HCT116 (cell line): ENCODE data around the gene GAREM2. TPM values are rescaled to one million over a fixed set of nuclear protein-coding genes. Genes with fewer than 3 reads are reported as not detected.

Experiments
- ATAC-seq: fragments of 200-7000 bp; cut with Tn5 transposase; 2 replicates; pipeline ENCODE4 v1.9.1; 2020; ENCODE audit warnings: mild to moderate bottlenecking, moderate library complexity
- BruUV-seq: library from RNA; stranded (reverse); fragments of 400-500 nt; replicated peaks from 2 replicates; lab custom pipeline; 2021; lab: Mats Ljungman, UMichigan
- CTCF ChIA-PET: fragments of 300-600 bp; sonication (Branson Sonifier 250); formaldehyde crosslinking; loops from one replicate; lab custom pipeline; 2021; ENCODE audit warnings: antibody characterized with exemption; lab: Charles Lee
- POLR2A ChIA-PET: fragments of 300-600, 350-600 bp; sonication (Branson Sonifier 250); formaldehyde crosslinking; loops from one replicate; lab custom pipeline; 2021; ENCODE audit warnings: antibody characterized with exemption; lab: Charles Lee
- RAD21 ChIA-PET, 2 experiments: fragments of 300-600 bp; sonication (Branson Sonifier 250); formaldehyde crosslinking; loops; one replicate each; lab custom pipeline; 2023; ENCODE audit warnings: low total read pairs in 2 of 2; ENCODE audit not compliant: uncharacterized antibody in 2 of 2, unreplicated experiment in 2 of 2, low non-redundant PET in 1 of 2; lab: Charles Lee
- DNase-seq: peaks from one replicate; pipeline ENCODE4 v3.0.0-alpha.2; 2010; ENCODE audit warnings: low read depth, low spot score
- H2AFZ ChIP-seq: fragments of 200-600 bp; shearing (Covaris generic), sonication (generic); 2 replicates; pipeline ENCODE4 v1.6.1; 2017; ENCODE audit warnings: low read depth, mixed run types, mixed read lengths, antibody characterized with exemption, low read length; ENCODE audit not compliant: poor library complexity, severe bottlenecking
- H3K27ac ChIP-seq: 2 replicates; pipeline ENCODE4 v1.5.1; 2012; ENCODE audit warnings: low read depth, low read length
- H3K27me3 ChIP-seq: fragments of 200-600 bp; sonication (generic); 2 replicates; pipeline ENCODE4 v1.6.1; 2016; ENCODE audit warnings: mixed run types, low read length, mixed read lengths; ENCODE audit not compliant: insufficient read depth
- H3K36me3 ChIP-seq, 2 experiments: fragments of 200-500 bp in 1 of 2; fragments of 200-600 bp in 1 of 2; sonication (Bioruptor generic) in 1 of 2; sonication (generic) in 1 of 2; 2 replicates each; pipeline versions ENCODE4 v1.5.1 to v1.6.1; 2014 to 2016; ENCODE audit warnings: low read length in 2 of 2, inconsistent platforms in 1 of 2, mixed read lengths in 1 of 2, mixed run types in 1 of 2; ENCODE audit not compliant: insufficient read depth in 2 of 2, control insufficient read depth in 1 of 2
- H3K4me1 ChIP-seq, 2 experiments: fragments of 200-600 bp in 1 of 2; sonication (generic) in 1 of 2; 2 replicates each; pipeline versions ENCODE4 v1.5.1 to v1.6.1; 2012 to 2017; ENCODE audit warnings: low read length in 2 of 2, inconsistent platforms in 1 of 2, mild to moderate bottlenecking in 1 of 2, mixed read lengths in 1 of 2, mixed run types in 1 of 2, moderate library complexity in 1 of 2; ENCODE audit not compliant: insufficient read depth in 2 of 2, control insufficient read depth in 1 of 2
- H3K4me2 ChIP-seq: fragments of 200-600 bp; sonication (generic); 2 replicates; pipeline ENCODE4 v1.6.1; 2017; ENCODE audit warnings: mixed run types, low read length, mixed read lengths
- H3K4me3 ChIP-seq, 2 experiments: fragments of 200-600 bp in 1 of 2; sonication (generic) in 1 of 2; replicated peaks in 1 of 2; 2 replicates each; pipeline ENCODE4 v1.5.1; 2011 to 2016; ENCODE audit warnings: low read length in 2 of 2, control low read depth in 1 of 2, low read depth in 1 of 2, mild to moderate bottlenecking in 1 of 2, mixed read lengths in 1 of 2, mixed run types in 1 of 2
- H3K79me2 ChIP-seq: fragments of 200-600 bp; sonication (generic); 2 replicates; pipeline ENCODE4 v1.6.1; 2017; ENCODE audit warnings: mild to moderate bottlenecking, mixed run types, low read length, moderate library complexity, mixed read lengths; ENCODE audit not compliant: insufficient read depth
- H3K9ac ChIP-seq: fragments of 200-600 bp; sonication (generic); 2 replicates; pipeline ENCODE4 v1.6.1; 2016; ENCODE audit warnings: low read length, mixed read lengths
- H3K9me2 ChIP-seq: fragments of 200-600 bp; sonication (generic), shearing (Covaris generic); 2 replicates; pipeline ENCODE4 v1.6.1; 2017; ENCODE audit warnings: mixed run types, mild to moderate bottlenecking, moderate library complexity; ENCODE audit not compliant: insufficient read depth
- H3K9me3 ChIP-seq, 2 experiments: fragments of 200-500 bp in 1 of 2; fragments of 200-600 bp in 1 of 2; sonication (Bioruptor generic) in 1 of 2; sonication (generic) in 1 of 2; 2 replicates each; pipeline ENCODE4 v1.6.1; 2014 to 2017; ENCODE audit warnings: low read length in 2 of 2, mixed read lengths in 2 of 2, inconsistent platforms in 1 of 2, low read depth in 1 of 2, mild to moderate bottlenecking in 1 of 2, mixed run types in 1 of 2, moderate library complexity in 1 of 2; ENCODE audit not compliant: control insufficient read depth in 1 of 2, insufficient read depth in 1 of 2
- H4K20me1 ChIP-seq: fragments of 200-600 bp; sonication (generic), shearing (Covaris generic); 2 replicates; pipeline ENCODE4 v1.6.1; 2017; ENCODE audit warnings: mixed run types, mild to moderate bottlenecking, moderate library complexity; ENCODE audit not compliant: insufficient read depth
- CBX3 ChIP-seq: IDR thresholded peaks from 2 replicates; pipeline ENCODE4 v1.6.1; 2012; ENCODE audit warnings: low read depth
- CTCF ChIP-seq, 3 experiments: fragments of 200-600 bp in 1 of 3; sonication (generic) in 1 of 3; IDR thresholded peaks in 2 of 3; conservative IDR thresholded peaks in 1 of 3; 2 replicates each; pipeline ENCODE4 v1.5.1; 2012 to 2017; ENCODE audit warnings: low read depth in 2 of 3, low read length in 2 of 3, antibody characterized with exemption in 1 of 3, borderline replicate concordance in 1 of 3, control low read depth in 1 of 3, mild to moderate bottlenecking in 1 of 3, mixed read lengths in 1 of 3, mixed run types in 1 of 3, moderate library complexity in 1 of 3; ENCODE audit not compliant: insufficient read depth in 1 of 3
- JUND ChIP-seq: IDR thresholded peaks from 2 replicates; pipeline ENCODE4 v1.6.1; 2012
- MAX ChIP-seq: IDR thresholded peaks from 2 replicates; pipeline ENCODE4 v1.6.1; 2012
- POLR2AphosphoS5 ChIP-seq: IDR thresholded peaks from 2 replicates; pipeline ENCODE4 v1.6.1; 2011; ENCODE audit warnings: mild to moderate bottlenecking, low read depth, low read length, moderate library complexity
- REST ChIP-seq: IDR thresholded peaks from 2 replicates; pipeline ENCODE4 v1.6.1; 2012; ENCODE audit warnings: low read depth
- SIN3A ChIP-seq: IDR thresholded peaks from 2 replicates; pipeline ENCODE4 v1.6.1; 2012; ENCODE audit warnings: low read depth
- SP1 ChIP-seq: IDR thresholded peaks from 2 replicates; pipeline ENCODE4 v1.6.1; 2012; ENCODE audit warnings: low read depth
- SRF ChIP-seq: IDR thresholded peaks from 2 replicates; pipeline ENCODE4 v1.6.1; 2012; ENCODE audit warnings: low read depth
- intact Hi-C: fragments of 100-400 bp; cut with micrococcal nuclease; formaldehyde crosslinking; loops from 2 replicates; pipeline ENCODE4 v1.10.0; 2022
- total RNA-seq: library from RNA; stranded (reverse); gene quantifications from one replicate; pipeline ENCODE4 v1.2.1, GENCODE V29; 2021; ENCODE audit not compliant: unreplicated experiment

The GAREM2 gene
- total RNA-seq, 1 experiment from 2014 or later: 13.3 TPM

GRCh38 chr2:26130763-26131162 is 42.1 kb upstream of the GAREM2 start:
- Histone ChIP-seq H2AFZ (no peak overlapping the region), H3K27me3 (no peaks in the 10 kb centered on the region), H3K4me1 (no peaks in the 10 kb centered on the region), H3K79me2 (peaks cover 47% of the 10 kb centered on the region), H4K20me1 (no peaks in the 10 kb centered on the region; the same call in 1 of the 2 replicates), H3K9ac (no peak overlapping the region), H3K9me3 (no peaks in the 10 kb centered on the region), H3K36me3 (peaks cover 0 to 15% of the 10 kb centered on the region in 2 experiments; a peak in 2 of 4 replicates), H3K4me3 (no peak overlapping the region), H3K27ac (no peak overlapping the region), H3K9me2 (no peaks in the 10 kb centered on the region), H3K4me2 (no peak overlapping the region)
- TF ChIP-seq POLR2AphosphoS5 (no peak), SRF (no peak), REST (no peak), SIN3A (no peak)
- intact Hi-C loops: no loop called here
- ATAC-seq (no peak), DNase-seq (no peak)
- ChIA-PET CTCF (no interaction called here), POLR2A (no interaction called here), RAD21 (no interaction called here)
- BruUV-seq: no TSS peak

- H3K79me2 ChIP-seq: peaks cover 6% of the 10 kb centered on the region
- H3K9me2 ChIP-seq: no peaks in the 10 kb centered on the region
- H3K9me3 ChIP-seq: no peaks in the 10 kb centered on the region
- no peak for ATAC-seq
- no peak overlapping the region for H3K4me2 ChIP-seq
- no peak overlapping the region for H3K9ac ChIP-seq
- ChIA-PET RAD21 (no interaction called here), POLR2A (no interaction called here), CTCF (no interaction called here)
- H3K4me1 ChIP-seq: no peaks in the 10 kb centered on the region
- H2AFZ ChIP-seq: no peak overlapping the region
- no TSS peak for BruUV-seq
- peaks cover 8% of the 10 kb centered on the region in 2 experiments; a peak in 2 of 4 replicates for H3K36me3 ChIP-seq
- no peaks in the 10 kb centered on the region for H3K27me3 ChIP-seq
- no peaks in the 10 kb centered on the region; the same call in 1 of the 2 replicates for H4K20me1 ChIP-seq
- DNase-seq: no peak
- intact Hi-C loops: no loop called here
- H3K27ac ChIP-seq: no peak overlapping the region
- no peak overlapping the region for H3K4me3 ChIP-seq
- no peak for TF ChIP-seq SP1
- TF ChIP-seq SRF: no peak
- no peak for TF ChIP-seq REST
- no peak for TF ChIP-seq SIN3A
- no peak for TF ChIP-seq CTCF (IDR thresholded peaks at IDR 0.05 in 2 of 3, conservative IDR thresholded peaks at IDR 0.05 in 1 of 3; ENCODE audit: borderline replicate concordance in 1 of 3, insufficient read depth in 1 of 3, low read depth in 2 of 3, low read length in 2 of 3)
- TF ChIP-seq MAX: no peak
- TF ChIP-seq JUND: no peak
- TF ChIP-seq CBX3: no peak
Observed at GRCh38 chr2:26136451-26136850, 36.4 kb upstream of the GAREM2 start.
